Psoas muscle (tissue), 8 donors: ENCODE results near the gene IFITM1. TPM values are rescaled to one million over a fixed set of nuclear protein-coding genes. Genes with fewer than 3 reads are reported as not detected.

Experiments used
- ATAC-seq, 4 donors: fragments of 200-7000 bp; cut with Tn5 transposase; one replicate each; pipeline ENCODE4 v1.9.1; 2020; ENCODE audit warnings: moderate library complexity in 3 of 4, mild to moderate bottlenecking in 2 of 4
- DNase-seq, 2 donors: peaks; one replicate each; pipeline ENCODE4 v3.0.0-alpha.2; 2020
- H3K27ac ChIP-seq: fragments of 200-600 bp; one replicate; pipeline ENCODE4 v1.8.0; 2022
- H3K27me3 ChIP-seq, 3 donors: fragments of 200-600 bp in 1 of 3; one replicate each; pipeline versions ENCODE4 v1.6.1 to v1.8.0; 2013 to 2022; ENCODE audit warnings: low read length in 2 of 3, mild to moderate bottlenecking in 2 of 3, moderate library complexity in 1 of 3; ENCODE audit not compliant: insufficient read depth in 3 of 3
- H3K36me3 ChIP-seq, 2 donors: fragments of 200-600 bp in 1 of 2; one replicate each; pipeline versions ENCODE4 v1.6.1 to v1.8.0; 2013 to 2022; ENCODE audit warnings: low read depth in 1 of 2, mild to moderate bottlenecking in 1 of 2, moderate library complexity in 1 of 2; ENCODE audit not compliant: insufficient read depth in 1 of 2
- H3K4me1 ChIP-seq: fragments of 200-600 bp; one replicate; pipeline ENCODE4 v1.8.0; 2022
- H3K4me3 ChIP-seq: fragments of 200-600 bp; one replicate; pipeline ENCODE4 v1.8.0; 2022; ENCODE audit warnings: mild to moderate bottlenecking
- H3K9me3 ChIP-seq: fragments of 200-600 bp; one replicate; pipeline ENCODE4 v1.8.0; 2022
- CTCF ChIP-seq: fragments of 200-600 bp; IDR thresholded peaks from one replicate; pipeline ENCODE4 v1.8.0; 2022; ENCODE audit warnings: antibody characterized with exemption
- WGBS, 3 donors: extraction: QIAGEN DNeasy Blood & Tissue Kit; methylation state at CpG; one replicate each; pipeline versions ENCODE4 v1.1.6 to v1.1.7; 2013; 5-methylcytosine and 5-hydroxymethylcytosine counted together
- intact Hi-C, 2 donors: fragments of 100-400 bp; cut with DNase I; formaldehyde crosslinking; loops; one replicate each; pipeline versions ENCODE4 v1.11.0 to v1.14.2; 2022
- polyA plus RNA-seq, 3 donors: library from polyadenylated mRNA; stranded (reverse); fragments of 200-250 nt; gene quantifications; one replicate each; pipeline ENCODE4 v1.2.3, GENCODE V29; 2013
- total RNA-seq, 4 donors: library from RNA; stranded (reverse); fragmentation: NEBNext Ultra II Directional in 2 of 4; extraction: Animal tissue kit (Norgen Biotek cat#: 25700) in 2 of 4; gene quantifications; one replicate each; pipeline versions ENCODE4 v1.2.1 to v1.2.4, GENCODE V29; 2021 to 2023
- donor health status: healthy with polysubstance abuse.
- donor health status: DM: no; HTN: no; CAD: no; lungs with moderate emphysema.
- donor health status: Bipolar disorder and iron deficiency.
- donor health status: healthy.
- donor health status: DM: yes; HTN: yes; CAD: no.
- donor health status: DM: no; HTN: no; CAD: no.
- donor health status: DM: no; HTN: no; CAD: no.
- donor health status: DM: yes; HTN: yes; CAD: no.

IFITM1 gene
- total and polyA plus RNA-seq, 7 donors: 39.7 to 107 (median 69.7) TPM

- WGBS, 3 donors: 94 to 99% (median 97%) methylated on average over 2 of the region's 2 CpGs
- Histone ChIP-seq H3K36me3 (no peaks in the 10 kb centered on the region), H3K27ac (no peak overlapping the region), H3K4me1 (peaks cover 8% of the 10 kb centered on the region), H3K27me3 (peaks cover 0 to 17% (median 0%) of the 10 kb centered on the region in 3 donors), H3K4me3 (no peak overlapping the region), H3K9me3 (no peaks in the 10 kb centered on the region)
- ATAC-seq (no peak), DNase-seq (no peak)
- intact Hi-C loops: no loop called here
- TF ChIP-seq CTCF: no peak
These were observed 26.1 kb downstream of the IFITM1 start for GRCh38 chr11:339963-340362.

DNA sequence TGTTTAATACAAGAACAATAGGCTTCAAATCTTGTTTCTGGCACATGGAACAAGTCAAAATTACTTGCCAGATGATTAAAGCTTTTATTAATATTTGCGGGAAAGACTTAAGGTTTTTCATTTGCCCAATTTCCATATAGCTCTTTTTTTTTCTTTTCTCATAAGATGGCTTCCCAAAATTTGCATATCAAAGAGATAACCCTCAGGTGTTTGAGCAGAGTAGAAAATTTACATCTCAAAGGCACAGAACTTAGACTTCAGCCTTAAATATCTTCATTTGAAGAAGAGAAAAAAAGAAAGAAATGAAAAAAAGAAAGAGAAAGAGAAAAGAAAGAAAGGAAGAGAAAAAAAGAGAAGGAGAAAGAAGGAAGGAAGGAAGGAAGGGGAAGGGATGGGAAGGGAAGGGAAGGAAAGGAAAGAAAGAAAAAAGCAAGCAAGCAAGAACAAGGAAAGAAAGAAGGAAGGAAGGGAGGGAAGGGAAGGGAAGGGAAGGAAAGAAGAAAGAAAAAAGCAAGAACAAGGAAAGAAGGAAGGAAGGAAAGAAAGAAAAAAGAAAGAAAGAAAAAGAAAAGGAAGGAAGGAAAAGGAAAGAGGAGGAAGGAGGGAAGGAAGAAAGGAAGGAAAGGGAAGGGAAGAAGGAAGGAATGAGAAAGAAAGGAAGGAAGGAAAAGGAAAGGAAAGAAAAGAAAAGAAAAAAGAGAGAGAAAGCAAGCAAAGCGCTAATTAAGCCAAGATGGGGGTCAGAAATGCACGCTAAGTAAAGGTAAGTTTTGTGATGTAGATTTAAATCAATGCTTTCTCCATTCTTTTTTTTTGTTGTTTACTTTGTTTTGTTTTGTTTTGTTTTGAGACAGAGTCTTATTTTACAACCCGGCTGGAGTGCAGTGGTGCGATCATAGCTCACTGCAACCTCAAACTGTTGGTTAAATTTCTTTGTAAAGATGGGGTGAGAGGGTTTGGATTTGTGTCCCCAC is 27.0 kb downstream of the IFITM1 start:
- no peaks in the 10 kb centered on the region for H3K9me3 ChIP-seq
- no peak overlapping the region for H3K4me3 ChIP-seq
- peaks cover 0 to 17% (median 0%) of the 10 kb centered on the region in 3 donors for H3K27me3 ChIP-seq
- ATAC-seq (no peak), DNase-seq (no peak)
- WGBS, 3 donors: 69 to 81% (median 80%) methylated on average over 5 of the region's 5 CpGs
- no peak overlapping the region for H3K27ac ChIP-seq
- H3K36me3 ChIP-seq: no peaks in the 10 kb centered on the region
- peaks cover 8% of the 10 kb centered on the region for H3K4me1 ChIP-seq
- intact Hi-C loops: no loop called here
- no peak for TF ChIP-seq CTCF

DNA sequence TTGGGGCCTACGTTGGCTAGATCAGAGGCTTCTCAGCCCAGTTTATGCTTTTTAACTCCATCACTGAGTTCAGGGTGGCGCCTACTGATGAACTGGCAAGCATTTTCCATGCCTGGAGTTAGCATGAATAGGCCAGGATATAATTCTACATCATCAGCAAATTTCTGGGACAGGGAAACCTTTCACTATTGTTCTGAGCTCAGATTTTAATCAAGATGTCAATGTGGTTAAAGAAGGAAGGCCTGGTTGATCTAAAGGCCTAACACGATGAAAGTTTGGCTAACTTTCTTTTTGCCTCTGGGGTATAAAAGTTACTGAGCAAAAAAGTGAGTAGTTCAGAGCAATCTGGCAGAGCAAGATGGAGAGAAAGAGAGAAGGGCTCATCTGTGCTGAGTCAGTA is 28.5 kb downstream of the IFITM1 start:
- ATAC-seq (no peak), DNase-seq (no peak)
- no peak overlapping the region for H3K4me3 ChIP-seq
- intact Hi-C loops: no loop called here
- peak overlapping the region; percentile 36 for H3K27ac ChIP-seq
- no peaks in the 10 kb centered on the region for H3K4me1 ChIP-seq
- H3K27me3 ChIP-seq: peaks cover 0 to 16% (median 0%) of the 10 kb centered on the region in 3 donors
- TF ChIP-seq CTCF: no peak
- H3K36me3 ChIP-seq: no peaks in the 10 kb centered on the region
- 59 to 62% (median 59%) methylated on average over 3 of the region's 3 CpGs for WGBS, 3 donors
- H3K9me3 ChIP-seq: no peaks in the 10 kb centered on the region

GRCh38 chr11:344836-345578 is 31.2 kb downstream of the IFITM1 start:
- no peak overlapping the region for H3K27ac ChIP-seq
- H3K4me1 ChIP-seq: no peaks in the 10 kb centered on the region
- 88 to 94% (median 89%) methylated on average over 11 of the region's 11 CpGs for WGBS, 3 donors

More at GRCh38 chr11:344836-345578, 31.2 kb downstream of the IFITM1 start:
- intact Hi-C loops: no loop called here
- no peak for TF ChIP-seq CTCF
- no peaks in the 10 kb centered on the region for H3K9me3 ChIP-seq
- ATAC-seq (no peak), DNase-seq (no peak)
- no peaks in the 10 kb centered on the region for H3K27me3 ChIP-seq
- no peaks in the 10 kb centered on the region for H3K36me3 ChIP-seq
- H3K4me3 ChIP-seq: no peak overlapping the region
